ENCODE results near the gene ACOXL. TPM values are rescaled to one million over a fixed set of nuclear protein-coding genes. Genes with fewer than 3 reads are reported as not detected.

Gene ACOXL
- total RNA-seq, 1 donor: 0.10 TPM

DNA sequence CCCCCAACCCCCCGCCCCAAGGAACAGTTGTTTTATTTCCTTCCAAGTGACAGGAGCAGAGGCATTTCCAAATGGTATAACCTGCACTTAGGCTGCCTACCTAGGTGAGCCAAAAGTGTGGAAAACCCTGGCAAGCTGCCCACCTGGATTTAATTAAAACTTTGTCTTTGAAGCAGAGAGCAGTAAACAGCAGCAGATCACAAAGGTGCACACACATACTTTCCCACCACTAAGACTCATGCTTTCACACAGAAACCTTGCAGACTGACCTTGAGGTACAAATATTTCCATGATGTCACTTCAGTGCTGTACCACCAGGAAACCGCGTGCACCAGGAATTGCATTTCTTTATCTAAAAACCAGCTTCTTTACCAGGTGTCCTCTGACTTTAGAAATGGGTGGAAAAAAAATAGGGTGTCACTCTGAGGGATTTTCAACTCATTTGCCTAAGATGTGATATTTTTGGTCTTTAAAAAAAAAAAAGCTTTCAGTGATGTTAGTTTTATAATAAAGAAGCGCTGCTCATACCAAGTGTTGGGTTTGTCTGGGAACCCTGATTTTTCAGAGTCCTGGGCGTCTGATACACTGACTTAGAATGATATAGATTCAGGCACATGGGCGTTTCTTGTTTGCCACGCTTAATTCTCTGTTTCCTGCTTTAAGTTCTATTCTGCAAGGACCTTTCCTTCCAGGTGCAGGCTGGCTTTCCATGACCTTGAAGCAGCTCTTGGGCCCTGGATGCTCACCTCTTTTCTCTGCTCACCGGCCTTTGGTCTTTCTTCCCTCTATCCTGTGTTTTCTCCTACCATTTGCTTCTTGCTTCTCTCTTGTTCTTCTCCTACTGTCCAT, 317.6 kb downstream of the ACOXL start:
- Histone ChIP-seq H3K4me3 (ENCODE audit: low read length) (no peak overlapping the region), H3K4me1 (ENCODE audit: insufficient read depth, low read length) (peaks cover 10% of the 10 kb centered on the region)

DNA sequence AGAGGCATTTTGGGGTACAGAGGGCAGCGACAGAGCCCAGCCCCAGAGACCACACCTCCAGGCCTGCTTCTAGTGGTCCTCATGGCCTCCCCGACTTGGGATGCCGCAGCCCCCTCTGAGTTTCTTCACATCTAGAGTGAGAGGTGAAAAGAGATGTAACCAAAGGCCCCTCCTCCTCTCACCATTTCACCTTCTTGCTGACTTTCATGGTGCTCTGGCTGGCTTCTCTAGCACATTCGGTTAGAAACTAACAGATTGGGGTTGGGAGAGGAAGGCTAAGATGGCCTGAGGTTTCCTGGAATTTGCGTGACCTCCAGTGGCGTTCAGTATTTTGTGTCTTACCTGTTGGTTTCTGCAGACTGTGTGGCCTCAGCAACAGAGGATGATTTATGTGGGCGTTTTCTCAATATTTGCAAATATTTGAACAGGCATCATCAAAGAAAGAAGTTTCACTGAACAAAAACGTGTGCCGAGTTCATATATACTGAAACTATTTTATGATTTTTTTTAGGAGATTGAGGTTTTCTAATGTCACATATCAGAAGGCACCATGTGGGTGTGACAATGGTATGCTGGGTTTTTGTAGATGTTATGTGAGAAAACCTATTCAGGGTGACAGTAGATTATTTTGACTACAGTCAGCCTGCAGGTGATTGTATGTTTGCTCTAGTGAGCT, 318.5 kb downstream of the ACOXL start:
- peaks cover 16% of the 10 kb centered on the region for H3K4me1 ChIP-seq (ENCODE audit: insufficient read depth, low read length)

More for the DNA sequence above, 317.6 kb downstream of the ACOXL start:
- no peaks in the 10 kb centered on the region for H3K27me3 ChIP-seq (ENCODE audit: insufficient read depth, low read length)
- H3K9me3 ChIP-seq (ENCODE audit: low read depth, low read length): no peaks in the 10 kb centered on the region

DNA sequence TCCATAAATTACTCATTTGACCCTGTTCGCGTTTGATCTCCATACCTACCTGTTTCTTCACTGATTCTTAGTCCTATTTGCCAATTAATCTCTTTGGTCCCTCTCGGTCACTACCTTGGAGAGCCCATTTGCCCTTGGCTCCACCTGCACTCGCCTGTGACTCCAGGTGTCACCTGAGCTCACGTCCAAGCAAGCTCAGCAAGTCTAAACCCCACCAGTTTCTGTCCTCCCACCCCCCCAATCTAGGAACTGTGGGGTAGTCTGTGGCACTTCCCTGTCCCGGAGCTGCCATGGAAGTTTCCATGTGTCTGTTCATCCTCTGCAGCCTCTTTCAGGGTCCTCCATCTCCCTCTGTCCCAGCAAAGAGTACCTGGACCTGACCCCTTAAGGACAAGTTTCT, 320.2 kb downstream of the ACOXL start:
- no peaks in the 10 kb centered on the region for H3K27me3 ChIP-seq (ENCODE audit: insufficient read depth, low read length)
- peaks cover 22% of the 10 kb centered on the region for H3K4me1 ChIP-seq (ENCODE audit: insufficient read depth, low read length)
- H3K9me3 ChIP-seq (ENCODE audit: low read depth, low read length): no peaks in the 10 kb centered on the region
- H3K4me3 ChIP-seq (ENCODE audit: low read length): no peak overlapping the region

More for the DNA sequence above, 318.5 kb downstream of the ACOXL start:
- H3K27me3 ChIP-seq (ENCODE audit: insufficient read depth, low read length): no peaks in the 10 kb centered on the region
- no peaks in the 10 kb centered on the region for H3K9me3 ChIP-seq (ENCODE audit: low read depth, low read length)
- no peak overlapping the region for H3K4me3 ChIP-seq (ENCODE audit: low read length)

- H3K4me1 ChIP-seq (ENCODE audit: insufficient read depth, low read length): peaks cover 22% of the 10 kb centered on the region
- no peaks in the 10 kb centered on the region for H3K27me3 ChIP-seq (ENCODE audit: insufficient read depth, low read length)
- H3K4me3 ChIP-seq (ENCODE audit: low read length): no peak overlapping the region
- H3K9me3 ChIP-seq (ENCODE audit: low read depth, low read length): no peaks in the 10 kb centered on the region
Observed at GRCh38 chr2:111053266-111053665, 320.9 kb downstream of the ACOXL start.

GRCh38 chr2:111053825-111054515, 321.6 kb downstream of the ACOXL start:
- Histone ChIP-seq H3K4me3 (ENCODE audit: low read length) (no peak overlapping the region), H3K27me3 (ENCODE audit: insufficient read depth, low read length) (no peaks in the 10 kb centered on the region), H3K4me1 (ENCODE audit: insufficient read depth, low read length) (peaks cover 22% of the 10 kb centered on the region), H3K9me3 (ENCODE audit: low read depth, low read length) (no peaks in the 10 kb centered on the region)

GRCh38 chr2:111054791-111055691, 322.7 kb downstream of the ACOXL start:
- no peaks in the 10 kb centered on the region for H3K27me3 ChIP-seq (ENCODE audit: insufficient read depth, low read length)
- H3K4me1 ChIP-seq (ENCODE audit: insufficient read depth, low read length): peaks cover 22% of the 10 kb centered on the region
- H3K9me3 ChIP-seq (ENCODE audit: low read depth, low read length): no peaks in the 10 kb centered on the region

DNA sequence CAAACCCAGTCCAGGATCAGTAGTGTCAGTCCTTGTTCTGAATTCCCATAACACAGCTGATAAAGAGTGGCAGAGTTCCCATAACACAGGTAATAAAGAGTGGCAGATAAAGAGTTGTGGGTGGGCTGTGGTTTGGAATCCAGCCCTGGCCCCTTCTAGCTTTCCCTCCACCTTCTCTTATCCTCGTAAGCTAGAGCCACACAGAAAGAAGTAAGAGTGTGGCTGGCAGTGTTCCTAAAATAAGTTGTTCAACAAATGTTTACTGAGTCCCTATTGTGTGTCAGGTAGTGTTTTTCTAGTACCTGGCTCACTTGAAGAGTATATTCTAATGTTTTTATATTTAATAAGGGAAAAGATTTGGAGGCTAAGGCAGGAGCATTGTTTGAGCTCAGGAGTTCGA, 323.4 kb downstream of the ACOXL start:
- Histone ChIP-seq H3K4me1 (ENCODE audit: insufficient read depth, low read length) (peaks cover 17% of the 10 kb centered on the region), H3K4me3 (ENCODE audit: low read length) (no peak overlapping the region), H3K9me3 (ENCODE audit: low read depth, low read length) (no peaks in the 10 kb centered on the region), H3K27me3 (ENCODE audit: insufficient read depth, low read length) (no peaks in the 10 kb centered on the region)

More at GRCh38 chr2:111054791-111055691, 322.7 kb downstream of the ACOXL start:
- H3K4me3 ChIP-seq (ENCODE audit: low read length): no peak overlapping the region

GRCh38 chr2:111057045-111057444, 324.7 kb downstream of the ACOXL start:
- Histone ChIP-seq H3K4me3 (ENCODE audit: low read length) (no peak overlapping the region), H3K9me3 (ENCODE audit: low read depth, low read length) (no peaks in the 10 kb centered on the region), H3K27me3 (ENCODE audit: insufficient read depth, low read length) (no peaks in the 10 kb centered on the region), H3K4me1 (ENCODE audit: insufficient read depth, low read length) (peaks cover 22% of the 10 kb centered on the region)

DNA sequence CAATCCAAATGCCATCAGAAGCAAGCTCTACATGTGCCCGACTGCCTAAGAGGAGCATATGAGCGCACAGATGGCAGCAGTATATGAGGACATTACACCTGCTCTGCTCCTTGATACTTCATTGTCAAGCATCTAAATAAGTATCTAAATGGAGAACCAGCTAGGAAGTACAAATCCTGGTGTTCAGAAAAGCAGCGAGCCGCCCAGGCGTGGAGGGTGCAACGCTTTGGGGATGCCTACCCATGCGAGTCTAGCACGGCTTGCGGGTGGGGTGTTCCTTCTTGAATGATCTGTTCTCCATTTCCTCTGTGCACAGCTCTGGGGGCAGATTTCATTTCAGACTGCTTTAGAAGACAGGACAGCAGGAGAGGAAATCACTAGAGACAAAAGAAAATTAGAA, 325.3 kb downstream of the ACOXL start:
- Histone ChIP-seq H3K27me3 (ENCODE audit: insufficient read depth, low read length) (no peaks in the 10 kb centered on the region), H3K9me3 (ENCODE audit: low read depth, low read length) (no peaks in the 10 kb centered on the region), H3K4me1 (ENCODE audit: insufficient read depth, low read length) (peaks cover 22% of the 10 kb centered on the region), H3K4me3 (ENCODE audit: low read length) (no peak overlapping the region)

GRCh38 chr2:111058264-111058663, 325.9 kb downstream of the ACOXL start:
- H3K4me1 ChIP-seq (ENCODE audit: insufficient read depth, low read length): peaks cover 22% of the 10 kb centered on the region
- H3K4me3 ChIP-seq (ENCODE audit: low read length): no peak overlapping the region
- H3K9me3 ChIP-seq (ENCODE audit: low read depth, low read length): no peaks in the 10 kb centered on the region
- no peaks in the 10 kb centered on the region for H3K27me3 ChIP-seq (ENCODE audit: insufficient read depth, low read length)

- no peaks in the 10 kb centered on the region for H3K9me3 ChIP-seq (ENCODE audit: low read depth, low read length)
- H3K27me3 ChIP-seq (ENCODE audit: insufficient read depth, low read length): no peaks in the 10 kb centered on the region
- H3K4me1 ChIP-seq (ENCODE audit: insufficient read depth, low read length): peaks cover 13% of the 10 kb centered on the region
- no peak overlapping the region for H3K4me3 ChIP-seq (ENCODE audit: low read length)
Observed at GRCh38 chr2:111061191-111061590, 328.8 kb downstream of the ACOXL start.

DNA sequence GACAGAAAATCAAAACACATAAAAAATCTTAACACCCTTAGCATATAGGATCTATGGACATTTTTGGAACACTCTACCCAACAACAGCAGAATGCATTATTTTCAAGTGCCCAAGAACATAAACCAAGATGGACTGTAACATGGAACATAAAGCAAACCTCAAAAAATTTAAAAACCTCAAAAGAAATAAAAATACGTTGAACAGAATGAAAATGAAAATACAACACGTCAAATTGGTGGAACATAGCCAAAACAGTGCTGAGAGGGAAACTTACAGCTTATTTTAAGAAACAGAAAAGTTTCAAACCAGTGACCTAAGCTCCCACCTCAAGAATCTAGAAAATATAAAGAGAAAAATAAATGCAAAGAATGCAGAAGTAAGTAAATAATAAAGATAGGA, 330.0 kb downstream of the ACOXL start:
- Histone ChIP-seq H3K4me3 (ENCODE audit: low read length) (no peak overlapping the region), H3K4me1 (ENCODE audit: insufficient read depth, low read length) (peaks cover 7% of the 10 kb centered on the region), H3K9me3 (ENCODE audit: low read depth, low read length) (no peaks in the 10 kb centered on the region), H3K27me3 (ENCODE audit: insufficient read depth, low read length) (no peaks in the 10 kb centered on the region)

DNA sequence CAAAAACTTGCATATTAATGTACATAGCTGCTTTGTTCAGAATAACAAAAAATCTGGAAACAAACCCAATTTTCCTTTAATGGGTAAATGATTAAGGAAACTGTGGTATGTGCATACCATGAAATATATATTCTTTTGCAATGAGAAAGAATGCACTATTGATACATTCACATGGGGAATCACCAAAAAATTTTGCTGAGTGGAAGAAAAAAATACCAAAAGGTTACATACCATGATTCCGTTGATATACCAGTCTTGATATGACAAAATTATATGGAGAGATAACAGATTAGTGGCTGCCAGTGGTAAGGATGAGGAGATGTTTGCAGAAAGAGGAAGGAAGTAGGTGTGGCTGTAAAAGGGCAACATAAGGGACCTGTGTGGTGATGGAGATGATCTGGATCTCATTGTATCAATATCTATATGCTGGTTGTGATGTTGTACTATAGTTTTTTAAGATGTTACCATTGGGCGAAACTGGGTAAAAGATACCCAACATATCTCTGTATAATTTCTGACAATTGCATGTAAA, 333.8 kb downstream of the ACOXL start:
- Histone ChIP-seq H3K4me3 (ENCODE audit: low read length) (no peak overlapping the region), H3K27me3 (ENCODE audit: insufficient read depth, low read length) (no peaks in the 10 kb centered on the region), H3K4me1 (ENCODE audit: insufficient read depth, low read length) (peaks cover 3% of the 10 kb centered on the region), H3K9me3 (ENCODE audit: low read depth, low read length) (no peaks in the 10 kb centered on the region)

- Histone ChIP-seq H3K27me3 (ENCODE audit: insufficient read depth, low read length) (no peaks in the 10 kb centered on the region), H3K4me3 (ENCODE audit: low read length) (no peak overlapping the region)
Observed at GRCh38 chr2:111068435-111069058, 336.2 kb downstream of the ACOXL start.

More at GRCh38 chr2:111068435-111069058, 336.2 kb downstream of the ACOXL start:
- no peaks in the 10 kb centered on the region for H3K9me3 ChIP-seq (ENCODE audit: low read depth, low read length)
- H3K4me1 ChIP-seq (ENCODE audit: insufficient read depth, low read length): peaks cover 6% of the 10 kb centered on the region
